ENCODE data around the gene ZNF184. TPM values are rescaled to one million over a fixed set of nuclear protein-coding genes. Genes with fewer than 3 reads are reported as not detected.

The ZNF184 gene
- total and polyA plus RNA-seq, 9 of the 15 experiments (the other 6 are each of a cell fraction or from before 2014, with no cell fraction given), result 7.6 to 22.2 (median 12.8) TPM

- TF ChIP-seq ARHGAP35 (IDR thresholded peaks at IDR 0.05; ENCODE audit: partially characterized antibody), result peak; percentile 59
- no peak for TF ChIP-seq ZBTB7A (IDR thresholded peaks at IDR 0.05; ENCODE audit: borderline replicate concordance, control insufficient read depth, low read depth, low read length)
- TF ChIP-seq, protein P1, sequence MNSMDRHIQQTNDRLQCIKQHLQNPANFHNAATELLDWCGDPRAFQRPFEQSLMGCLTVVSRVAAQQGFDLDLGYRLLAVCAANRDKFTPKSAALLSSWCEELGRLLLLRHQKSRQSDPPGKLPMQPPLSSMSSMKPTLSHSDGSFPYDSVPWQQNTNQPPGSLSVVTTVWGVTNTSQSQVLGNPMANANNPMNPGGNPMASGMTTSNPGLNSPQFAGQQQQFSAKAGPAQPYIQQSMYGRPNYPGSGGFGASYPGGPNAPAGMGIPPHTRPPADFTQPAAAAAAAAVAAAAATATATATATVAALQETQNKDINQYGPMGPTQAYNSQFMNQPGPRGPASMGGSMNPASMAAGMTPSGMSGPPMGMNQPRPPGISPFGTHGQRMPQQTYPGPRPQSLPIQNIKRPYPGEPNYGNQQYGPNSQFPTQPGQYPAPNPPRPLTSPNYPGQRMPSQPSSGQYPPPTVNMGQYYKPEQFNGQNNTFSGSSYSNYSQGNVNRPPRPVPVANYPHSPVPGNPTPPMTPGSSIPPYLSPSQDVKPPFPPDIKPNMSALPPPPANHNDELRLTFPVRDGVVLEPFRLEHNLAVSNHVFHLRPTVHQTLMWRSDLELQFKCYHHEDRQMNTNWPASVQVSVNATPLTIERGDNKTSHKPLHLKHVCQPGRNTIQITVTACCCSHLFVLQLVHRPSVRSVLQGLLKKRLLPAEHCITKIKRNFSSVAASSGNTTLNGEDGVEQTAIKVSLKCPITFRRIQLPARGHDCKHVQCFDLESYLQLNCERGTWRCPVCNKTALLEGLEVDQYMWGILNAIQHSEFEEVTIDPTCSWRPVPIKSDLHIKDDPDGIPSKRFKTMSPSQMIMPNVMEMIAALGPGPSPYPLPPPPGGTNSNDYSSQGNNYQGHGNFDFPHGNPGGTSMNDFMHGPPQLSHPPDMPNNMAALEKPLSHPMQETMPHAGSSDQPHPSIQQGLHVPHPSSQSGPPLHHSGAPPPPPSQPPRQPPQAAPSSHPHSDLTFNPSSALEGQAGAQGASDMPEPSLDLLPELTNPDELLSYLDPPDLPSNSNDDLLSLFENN (IDR thresholded peaks at IDR 0.05; ENCODE audit: low read depth in 2 of 2, low read length in 2 of 2), result no peak
- TF ChIP-seq, protein P2, sequence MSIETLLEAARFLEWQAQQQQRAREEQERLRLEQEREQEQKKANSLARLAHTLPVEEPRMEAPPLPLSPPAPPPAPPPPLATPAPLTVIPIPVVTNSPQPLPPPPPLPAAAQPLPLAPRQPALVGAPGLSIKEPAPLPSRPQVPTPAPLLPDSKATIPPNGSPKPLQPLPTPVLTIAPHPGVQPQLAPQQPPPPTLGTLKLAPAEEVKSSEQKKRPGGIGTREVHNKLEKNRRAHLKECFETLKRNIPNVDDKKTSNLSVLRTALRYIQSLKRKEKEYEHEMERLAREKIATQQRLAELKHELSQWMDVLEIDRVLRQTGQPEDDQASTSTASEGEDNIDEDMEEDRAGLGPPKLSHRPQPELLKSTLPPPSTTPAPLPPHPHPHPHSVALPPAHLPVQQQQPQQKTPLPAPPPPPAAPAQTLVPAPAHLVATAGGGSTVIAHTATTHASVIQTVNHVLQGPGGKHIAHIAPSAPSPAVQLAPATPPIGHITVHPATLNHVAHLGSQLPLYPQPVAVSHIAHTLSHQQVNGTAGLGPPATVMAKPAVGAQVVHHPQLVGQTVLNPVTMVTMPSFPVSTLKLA (conservative IDR thresholded peaks at IDR 0.05), result 0 out of 4 replicates have a peak, but pooled peaks of 1 of the 2 experiments have one; percentile 1
- TF ChIP-seq SRSF9 (IDR thresholded peaks at IDR 0.05; ENCODE audit: borderline replicate concordance, low read depth, low read length), result no peak
- TF ChIP-seq ZNF316 (IDR thresholded peaks at IDR 0.05), result peak; percentile 89
- no peak for TF ChIP-seq ZNF354B (CRISPR knock-in tag; IDR thresholded peaks at IDR 0.05)
- TF ChIP-seq THRAP3 (IDR thresholded peaks at IDR 0.05; ENCODE audit: borderline replicate concordance), result peak; percentile 54; the same call in 1 of the 2 replicates
- TF ChIP-seq ZNF445 (CRISPR knock-in tag; IDR thresholded peaks at IDR 0.05; ENCODE audit: low read depth), result no peak
- TF ChIP-seq, protein P3, sequence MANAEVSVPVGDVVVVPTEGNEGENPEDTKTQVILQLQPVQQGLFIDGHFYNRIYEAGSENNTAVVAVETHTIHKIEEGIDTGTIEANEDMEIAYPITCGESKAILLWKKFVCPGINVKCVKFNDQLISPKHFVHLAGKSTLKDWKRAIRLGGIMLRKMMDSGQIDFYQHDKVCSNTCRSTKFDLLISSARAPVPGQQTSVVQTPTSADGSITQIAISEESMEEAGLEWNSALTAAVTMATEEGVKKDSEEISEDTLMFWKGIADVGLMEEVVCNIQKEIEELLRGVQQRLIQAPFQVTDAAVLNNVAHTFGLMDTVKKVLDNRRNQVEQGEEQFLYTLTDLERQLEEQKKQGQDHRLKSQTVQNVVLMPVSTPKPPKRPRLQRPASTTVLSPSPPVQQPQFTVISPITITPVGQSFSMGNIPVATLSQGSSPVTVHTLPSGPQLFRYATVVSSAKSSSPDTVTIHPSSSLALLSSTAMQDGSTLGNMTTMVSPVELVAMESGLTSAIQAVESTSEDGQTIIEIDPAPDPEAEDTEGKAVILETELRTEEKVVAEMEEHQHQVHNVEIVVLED (CRISPR knock-in tag; IDR thresholded peaks at IDR 0.05), result no peak
- no peak for TF ChIP-seq MCM7 (IDR thresholded peaks at IDR 0.05)
- TF ChIP-seq TRIM24 (IDR thresholded peaks at IDR 0.05), result 0 out of 4 replicates have a peak, but pooled peaks of 1 of the 2 experiments have one; percentile 7
- no peak for TF ChIP-seq NCOA6 (IDR thresholded peaks at IDR 0.05)
- TF ChIP-seq MAFF (IDR thresholded peaks at IDR 0.05; ENCODE audit: low read length), result peak; percentile 11; the same call in 1 of the 2 replicates
- no peak for TF ChIP-seq STAT6 (CRISPR knock-in tag; IDR thresholded peaks at IDR 0.05)
- TF ChIP-seq ZC3H4 (CRISPR knock-in tag; IDR thresholded peaks at IDR 0.05; ENCODE audit: borderline replicate concordance), result no peak
- TF ChIP-seq CREBBP (IDR thresholded peaks at IDR 0.05; ENCODE audit: low read depth, low read length), result no peak
- peak; percentile 34; the same call in 1 of the 2 replicates for TF ChIP-seq LARP7 (IDR thresholded peaks at IDR 0.05)
- TF ChIP-seq, protein P4, sequence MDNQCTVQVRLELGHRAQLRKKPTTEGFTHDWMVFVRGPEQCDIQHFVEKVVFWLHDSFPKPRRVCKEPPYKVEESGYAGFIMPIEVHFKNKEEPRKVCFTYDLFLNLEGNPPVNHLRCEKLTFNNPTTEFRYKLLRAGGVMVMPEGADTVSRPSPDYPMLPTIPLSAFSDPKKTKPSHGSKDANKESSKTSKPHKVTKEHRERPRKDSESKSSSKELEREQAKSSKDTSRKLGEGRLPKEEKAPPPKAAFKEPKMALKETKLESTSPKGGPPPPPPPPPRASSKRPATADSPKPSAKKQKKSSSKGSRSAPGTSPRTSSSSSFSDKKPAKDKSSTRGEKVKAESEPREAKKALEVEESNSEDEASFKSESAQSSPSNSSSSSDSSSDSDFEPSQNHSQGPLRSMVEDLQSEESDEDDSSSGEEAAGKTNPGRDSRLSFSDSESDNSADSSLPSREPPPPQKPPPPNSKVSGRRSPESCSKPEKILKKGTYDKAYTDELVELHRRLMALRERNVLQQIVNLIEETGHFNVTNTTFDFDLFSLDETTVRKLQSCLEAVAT (IDR thresholded peaks at IDR 0.05), result 0 out of 4 replicates have a peak, but pooled peaks of 1 of the 2 experiments have one; percentile 48
Observed at GRCh38 chr6:27494987-27495385, 22.1 kb upstream of the ZNF184 start (continued).

Measured in K562 (cell line).